Measurements from ENCODE around the gene MAPK11. TPM values are rescaled to one million over a fixed set of nuclear protein-coding genes. Genes with fewer than 3 reads are reported as not detected.
A peak's percentile ranks its signal among the peaks of the same experiment; 100 is the strongest.

MAPK11 gene
- total and polyA plus RNA-seq, 9 of the 15 experiments (the other 6 are each of a cell fraction or from before 2014, with no cell fraction given) = 0.06 to 14.6 (median 5.3) TPM

DNA sequence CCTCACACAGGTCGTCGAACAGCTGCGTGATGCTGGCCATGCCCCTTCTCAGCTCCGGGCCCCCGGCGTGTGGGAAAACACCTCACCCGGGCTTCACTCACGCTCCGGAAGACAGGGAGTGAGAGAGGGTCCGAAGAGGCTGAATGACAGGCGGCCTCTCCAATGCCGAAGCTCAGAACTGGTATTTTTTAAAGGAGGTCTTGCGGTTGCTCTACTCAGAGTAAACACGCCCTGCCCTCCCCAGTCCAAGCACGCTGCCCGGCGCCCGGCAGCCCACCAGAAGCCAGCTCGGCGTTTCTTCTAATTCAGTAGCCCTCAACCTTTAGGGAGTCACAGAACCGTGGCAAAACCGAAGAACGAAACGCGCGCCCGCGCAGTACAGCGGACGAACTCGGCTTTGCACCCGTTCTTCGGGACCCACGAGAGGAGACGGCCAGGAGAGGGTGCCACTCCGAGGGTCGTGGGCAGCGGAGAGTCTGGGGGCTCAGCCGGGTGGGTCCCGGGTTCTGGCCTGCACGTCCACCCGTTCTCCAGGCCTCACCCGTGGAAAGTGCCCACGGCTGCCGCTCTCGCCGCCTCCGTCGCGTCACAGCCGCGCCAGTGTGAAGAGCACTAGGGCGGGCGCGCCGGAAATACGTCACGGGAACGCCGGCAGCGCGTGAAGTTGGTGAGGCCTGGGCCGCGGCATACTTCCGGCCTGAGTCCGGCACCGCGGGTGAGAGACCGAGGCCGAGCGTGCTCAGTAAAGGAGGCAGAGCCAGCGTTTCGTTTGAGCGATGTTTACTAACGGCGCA is 25.6 kb downstream of the MAPK11 start, which contains the start of gene TUBGCP6 (continued):
- TF ChIP-seq, protein P1, sequence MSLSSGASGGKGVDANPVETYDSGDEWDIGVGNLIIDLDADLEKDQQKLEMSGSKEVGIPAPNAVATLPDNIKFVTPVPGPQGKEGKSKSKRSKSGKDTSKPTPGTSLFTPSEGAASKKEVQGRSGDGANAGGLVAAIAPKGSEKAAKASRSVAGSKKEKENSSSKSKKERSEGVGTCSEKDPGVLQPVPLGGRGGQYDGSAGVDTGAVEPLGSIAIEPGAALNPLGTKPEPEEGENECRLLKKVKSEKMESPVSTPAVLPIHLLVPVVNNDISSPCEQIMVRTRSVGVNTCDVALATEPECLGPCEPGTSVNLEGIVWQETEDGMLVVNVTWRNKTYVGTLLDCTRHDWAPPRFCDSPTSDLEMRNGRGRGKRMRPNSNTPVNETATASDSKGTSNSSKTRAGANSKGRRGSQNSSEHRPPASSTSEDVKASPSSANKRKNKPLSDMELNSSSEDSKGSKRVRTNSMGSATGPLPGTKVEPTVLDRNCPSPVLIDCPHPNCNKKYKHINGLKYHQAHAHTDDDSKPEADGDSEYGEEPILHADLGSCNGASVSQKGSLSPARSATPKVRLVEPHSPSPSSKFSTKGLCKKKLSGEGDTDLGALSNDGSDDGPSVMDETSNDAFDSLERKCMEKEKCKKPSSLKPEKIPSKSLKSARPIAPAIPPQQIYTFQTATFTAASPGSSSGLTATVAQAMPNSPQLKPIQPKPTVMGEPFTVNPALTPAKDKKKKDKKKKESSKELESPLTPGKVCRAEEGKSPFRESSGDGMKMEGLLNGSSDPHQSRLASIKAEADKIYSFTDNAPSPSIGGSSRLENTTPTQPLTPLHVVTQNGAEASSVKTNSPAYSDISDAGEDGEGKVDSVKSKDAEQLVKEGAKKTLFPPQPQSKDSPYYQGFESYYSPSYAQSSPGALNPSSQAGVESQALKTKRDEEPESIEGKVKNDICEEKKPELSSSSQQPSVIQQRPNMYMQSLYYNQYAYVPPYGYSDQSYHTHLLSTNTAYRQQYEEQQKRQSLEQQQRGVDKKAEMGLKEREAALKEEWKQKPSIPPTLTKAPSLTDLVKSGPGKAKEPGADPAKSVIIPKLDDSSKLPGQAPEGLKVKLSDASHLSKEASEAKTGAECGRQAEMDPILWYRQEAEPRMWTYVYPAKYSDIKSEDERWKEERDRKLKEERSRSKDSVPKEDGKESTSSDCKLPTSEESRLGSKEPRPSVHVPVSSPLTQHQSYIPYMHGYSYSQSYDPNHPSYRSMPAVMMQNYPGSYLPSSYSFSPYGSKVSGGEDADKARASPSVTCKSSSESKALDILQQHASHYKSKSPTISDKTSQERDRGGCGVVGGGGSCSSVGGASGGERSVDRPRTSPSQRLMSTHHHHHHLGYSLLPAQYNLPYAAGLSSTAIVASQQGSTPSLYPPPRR (CRISPR knock-in tag; IDR thresholded peaks at IDR 0.05; ENCODE audit: borderline replicate concordance) = no peak
- 0 out of 2 replicates have a peak, but pooled peaks have one; percentile 49 for TF ChIP-seq NR2C2 (CRISPR knock-in tag; IDR thresholded peaks at IDR 0.05)
- TF ChIP-seq NR2C2 (tag; IDR thresholded peaks at IDR 0.05) = peak; percentile 40; the same call in 1 of the 2 replicates
- TF ChIP-seq, protein P2, sequence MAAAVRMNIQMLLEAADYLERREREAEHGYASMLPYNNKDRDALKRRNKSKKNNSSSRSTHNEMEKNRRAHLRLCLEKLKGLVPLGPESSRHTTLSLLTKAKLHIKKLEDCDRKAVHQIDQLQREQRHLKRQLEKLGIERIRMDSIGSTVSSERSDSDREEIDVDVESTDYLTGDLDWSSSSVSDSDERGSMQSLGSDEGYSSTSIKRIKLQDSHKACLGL (CRISPR knock-in tag; IDR thresholded peaks at IDR 0.05; ENCODE audit: borderline replicate concordance, poor library complexity, severe bottlenecking) = no peak
- no peak for TF ChIP-seq SMARCC2 (IDR thresholded peaks at IDR 0.05; ENCODE audit: low read depth)
- TF ChIP-seq, protein P3, sequence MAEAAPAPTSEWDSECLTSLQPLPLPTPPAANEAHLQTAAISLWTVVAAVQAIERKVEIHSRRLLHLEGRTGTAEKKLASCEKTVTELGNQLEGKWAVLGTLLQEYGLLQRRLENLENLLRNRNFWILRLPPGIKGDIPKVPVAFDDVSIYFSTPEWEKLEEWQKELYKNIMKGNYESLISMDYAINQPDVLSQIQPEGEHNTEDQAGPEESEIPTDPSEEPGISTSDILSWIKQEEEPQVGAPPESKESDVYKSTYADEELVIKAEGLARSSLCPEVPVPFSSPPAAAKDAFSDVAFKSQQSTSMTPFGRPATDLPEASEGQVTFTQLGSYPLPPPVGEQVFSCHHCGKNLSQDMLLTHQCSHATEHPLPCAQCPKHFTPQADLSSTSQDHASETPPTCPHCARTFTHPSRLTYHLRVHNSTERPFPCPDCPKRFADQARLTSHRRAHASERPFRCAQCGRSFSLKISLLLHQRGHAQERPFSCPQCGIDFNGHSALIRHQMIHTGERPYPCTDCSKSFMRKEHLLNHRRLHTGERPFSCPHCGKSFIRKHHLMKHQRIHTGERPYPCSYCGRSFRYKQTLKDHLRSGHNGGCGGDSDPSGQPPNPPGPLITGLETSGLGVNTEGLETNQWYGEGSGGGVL (CRISPR knock-in tag; IDR thresholded peaks at IDR 0.05) = no peak
- no peak for TF ChIP-seq HIVEP1 (CRISPR knock-in tag; IDR thresholded peaks at IDR 0.05)
- TF ChIP-seq, protein P4, sequence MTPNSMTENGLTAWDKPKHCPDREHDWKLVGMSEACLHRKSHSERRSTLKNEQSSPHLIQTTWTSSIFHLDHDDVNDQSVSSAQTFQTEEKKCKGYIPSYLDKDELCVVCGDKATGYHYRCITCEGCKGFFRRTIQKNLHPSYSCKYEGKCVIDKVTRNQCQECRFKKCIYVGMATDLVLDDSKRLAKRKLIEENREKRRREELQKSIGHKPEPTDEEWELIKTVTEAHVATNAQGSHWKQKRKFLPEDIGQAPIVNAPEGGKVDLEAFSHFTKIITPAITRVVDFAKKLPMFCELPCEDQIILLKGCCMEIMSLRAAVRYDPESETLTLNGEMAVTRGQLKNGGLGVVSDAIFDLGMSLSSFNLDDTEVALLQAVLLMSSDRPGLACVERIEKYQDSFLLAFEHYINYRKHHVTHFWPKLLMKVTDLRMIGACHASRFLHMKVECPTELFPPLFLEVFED (CRISPR knock-in tag; conservative IDR thresholded peaks at IDR 0.05) = no peak
- TF ChIP-seq MYNN (IDR thresholded peaks at IDR 0.05) = 0 out of 2 replicates have a peak, but pooled peaks have one; percentile 25
- no peak for TF ChIP-seq MYNN (CRISPR knock-in tag; IDR thresholded peaks at IDR 0.05)
- no peak for TF ChIP-seq ZNF23 (CRISPR knock-in tag; IDR thresholded peaks at IDR 0.05)
- TF ChIP-seq HLTF (IDR thresholded peaks at IDR 0.05) = 0 out of 2 replicates have a peak, but pooled peaks have one; percentile 11
- TF ChIP-seq ELF2 (CRISPR knock-in tag; IDR thresholded peaks at IDR 0.05) = peak; percentile 53; the same call in 1 of the 2 replicates
- no peak for TF ChIP-seq SMAD2 (IDR thresholded peaks at IDR 0.05; ENCODE audit: low read depth, low read length)
- TF ChIP-seq NONO (IDR thresholded peaks at IDR 0.05; ENCODE audit: low read depth in 2 of 2, low read length in 1 of 2) = 0 out of 4 replicates have a peak, but pooled peaks of 1 of the 2 experiments have one; percentile 55
- TF ChIP-seq MCM7 (IDR thresholded peaks at IDR 0.05) = no peak
- peak; percentile 96 for TF ChIP-seq PKNOX1 (IDR thresholded peaks at IDR 0.05)
- TF ChIP-seq ZNF263 (CRISPR knock-in tag; IDR thresholded peaks at IDR 0.05; ENCODE audit: borderline replicate concordance) = no peak

Data from K562 (cell line).